HFFc6 (cell line): ENCODE data around the gene SUPT16H. TPM values are rescaled to one million over a fixed set of nuclear protein-coding genes. Genes with fewer than 3 reads are reported as not detected.

Experiments
- DNase-seq: peaks from one replicate; pipeline ENCODE4 v3.0.0-alpha.2; 2018
- H3K27ac Mint-ChIP-seq: 2 replicates; pipeline ENCODE4 v1.8.0; 2020; ENCODE audit warnings: mild to moderate bottlenecking, mixed read lengths
- H3K27me3 Mint-ChIP-seq: 2 replicates; pipeline ENCODE4 v1.8.0; 2021; ENCODE audit warnings: mild to moderate bottlenecking, moderate library complexity, mixed read lengths; ENCODE audit not compliant: insufficient read depth
- H3K36me3 Mint-ChIP-seq: 2 replicates; pipeline ENCODE4 v1.8.0; 2021; ENCODE audit warnings: low read depth, mixed read lengths
- H3K4me1 Mint-ChIP-seq: 2 replicates; pipeline ENCODE4 v1.8.0; 2020; ENCODE audit warnings: low read depth, mixed read lengths
- H3K4me3 Mint-ChIP-seq: 2 replicates; pipeline ENCODE4 v1.8.0; 2020; ENCODE audit warnings: mild to moderate bottlenecking, moderate library complexity, mixed read lengths
- H3K9me3 Mint-ChIP-seq: 2 replicates; pipeline ENCODE4 v1.8.0; 2020; ENCODE audit warnings: mild to moderate bottlenecking, mixed read lengths
- CTCF ChIP-seq: fragments of 200-600 bp; sonication (generic); IDR thresholded peaks from 2 replicates; pipeline ENCODE4 v1.5.0; 2021; ENCODE audit warnings: antibody characterized with exemption, mild to moderate bottlenecking
- long read RNA-seq: library from polyadenylated mRNA; unstranded; transcript quantifications from one replicate; pipeline ENCODE4 v2.0.0, GENCODE V29; 2019
- total RNA-seq, 6 experiments: library from RNA; stranded (reverse); fragmentation: NEBNext Ultra II Directional; extraction: Animal tissue kit (Norgen Biotek cat#: 25700); gene quantifications; 2 replicates in 1 of 6; 3 replicates in 5 of 6; pipeline ENCODE4 v1.2.3, GENCODE V29; 2021

Gene SUPT16H
- total RNA-seq = 10 to 100 TPM; 67.9 to 91.9 (median 86.2) TPM
- long read RNA-seq, full-length matches to known transcripts = 26 of 118 reads
- long read RNA-seq, partial matches to known transcripts = 83 of 118 reads
- long read RNA-seq, other reads (novel, unspliced or antisense) = 9 of 118 reads

GRCh38 chr14:21383848-21384493, at the start of gene SUPT16H:
SUPT16H (minus strand) TSS chr14:21384019; CDS start chr14:21383927, 92 bp downstream.
- H3K4me3 Mint-ChIP-seq = peak within 1 kb of the TSS; percentile 96
- peak within 1 kb of the TSS; percentile 99 for H3K27ac Mint-ChIP-seq
- H3K4me1 Mint-ChIP-seq = peaks cover 39% of the 10 kb centered on the region
- peaks cover 12% of the 10 kb centered on the region; the same call in 1 of the 2 replicates for H3K27me3 Mint-ChIP-seq
- H3K36me3 Mint-ChIP-seq = peaks cover 24% of the 10 kb centered on the region
- DNase-seq = peak; percentile 96
- TF ChIP-seq CTCF = no peak
- H3K9me3 Mint-ChIP-seq = no peaks in the 10 kb centered on the region

- TF ChIP-seq CTCF = no peak
- H3K36me3 Mint-ChIP-seq = peaks cover 57% of the 10 kb centered on the region
- H3K27ac Mint-ChIP-seq = no peak overlapping the region
- H3K4me3 Mint-ChIP-seq = no peak overlapping the region
- no peaks in the 10 kb centered on the region for H3K9me3 Mint-ChIP-seq
- DNase-seq = no peak
- peaks cover 27% of the 10 kb centered on the region for H3K4me1 Mint-ChIP-seq
- H3K27me3 Mint-ChIP-seq = peaks cover 2% of the 10 kb centered on the region; the same call in 1 of the 2 replicates
Observed at GRCh38 chr14:21431126-21431525, 47.3 kb upstream of the SUPT16H start.

GRCh38 chr14:21428930-21429329, 45.1 kb upstream of the SUPT16H start:
- peaks cover 2% of the 10 kb centered on the region; the same call in 1 of the 2 replicates for H3K27me3 Mint-ChIP-seq
- no peak for DNase-seq
- H3K36me3 Mint-ChIP-seq = peaks cover 48% of the 10 kb centered on the region
- H3K27ac Mint-ChIP-seq = no peak overlapping the region; the same call in 1 of the 2 replicates
- H3K4me1 Mint-ChIP-seq = peaks cover 6% of the 10 kb centered on the region; the same call in 1 of the 2 replicates
- TF ChIP-seq CTCF = no peak
- no peaks in the 10 kb centered on the region for H3K9me3 Mint-ChIP-seq
- no peak overlapping the region for H3K4me3 Mint-ChIP-seq

- Mint-ChIP-seq H3K4me3 (no peak overlapping the region), H3K36me3 (peaks cover 41% of the 10 kb centered on the region), H3K4me1 (no peaks in the 10 kb centered on the region), H3K27me3 (peaks cover 2% of the 10 kb centered on the region; the same call in 1 of the 2 replicates), H3K27ac (no peak overlapping the region), H3K9me3 (no peaks in the 10 kb centered on the region)
- no peak for TF ChIP-seq CTCF
- no peak for DNase-seq
Observed at GRCh38 chr14:21426692-21427091, 42.9 kb upstream of the SUPT16H start.

GRCh38 chr14:21419528-21419927, 35.7 kb upstream of the SUPT16H start:
- peaks cover 11% of the 10 kb centered on the region; the same call in 1 of the 2 replicates for H3K36me3 Mint-ChIP-seq
- DNase-seq = no peak
- no peak for TF ChIP-seq CTCF
- H3K27ac Mint-ChIP-seq = no peak overlapping the region
- H3K4me3 Mint-ChIP-seq = no peak overlapping the region
- no peaks in the 10 kb centered on the region for H3K4me1 Mint-ChIP-seq
- no peaks in the 10 kb centered on the region for H3K9me3 Mint-ChIP-seq
- no peaks in the 10 kb centered on the region for H3K27me3 Mint-ChIP-seq
